Right cardiac atrium (tissue), 5 donors: ENCODE measurements around the gene KIFC1. TPM values are rescaled to one million over a fixed set of nuclear protein-coding genes. Genes with fewer than 3 reads are reported as not detected.
"Not testable (repeated sequence)": the region's sequence is repeated elsewhere in the genome, so short reads cannot be mapped to it uniquely, and the experiment has no call there.

Experiments used
- ATAC-seq, 2 donors: fragments of 200-7000 bp; cut with Tn5 transposase; one replicate each; pipeline versions ENCODE4 v1.8.0 to v1.9.1; 2020; ENCODE audit warnings: moderate library complexity in 2 of 2, mild to moderate bottlenecking in 1 of 2
- DNase-seq, 3 donors: peaks; one replicate each; pipeline ENCODE4 v3.0.0-alpha.2; 2020
- H3K27ac ChIP-seq: one replicate; pipeline ENCODE4 v1.5.1; 2013; ENCODE audit warnings: mild to moderate bottlenecking, low read length, control low read depth, moderate library complexity
- H3K27me3 ChIP-seq: one replicate; pipeline ENCODE4 v1.6.1; 2013; ENCODE audit not compliant: control insufficient read depth, insufficient read depth
- H3K4me1 ChIP-seq: one replicate; pipeline ENCODE4 v1.6.1; 2013; ENCODE audit warnings: low read length; ENCODE audit not compliant: control insufficient read depth, insufficient read depth
- H3K4me3 ChIP-seq: one replicate; pipeline ENCODE4 v1.5.1; 2013; ENCODE audit warnings: low read length, control low read depth
- H3K9me3 ChIP-seq: one replicate; pipeline ENCODE4 v1.6.1; 2013; ENCODE audit warnings: low read length; ENCODE audit not compliant: control insufficient read depth
- WGBS: extraction: QIAGEN DNeasy Blood & Tissue Kit; methylation state at CpG from one replicate; pipeline ENCODE4 v1.1.7; 2013; 5-methylcytosine and 5-hydroxymethylcytosine counted together
- intact Hi-C, 4 donors: fragments of 100-400 bp; cut with DNase I; formaldehyde crosslinking; loops; one replicate each; pipeline versions ENCODE4 v1.11.0 to v1.14.0; 2022 to 2023
- polyA plus RNA-seq: library from polyadenylated mRNA; stranded (reverse); fragments of 200-250 nt; gene quantifications from one replicate; pipeline ENCODE4 v1.2.3, GENCODE V29; 2013
- total RNA-seq, 4 donors: library from RNA; stranded (reverse); fragmentation: NEBNext Ultra II Directional; extraction: Animal tissue kit (Norgen Biotek cat#: 25700); gene quantifications; one replicate each; pipeline ENCODE4 v1.2.1, GENCODE V29; 2021
- donor health status: healthy with polysubstance abuse.
- donor health status: DM: no; HTN: yes; CAD: no.
- donor health status: DM: no; HTN: no; CAD: no.
- donor health status: DM: no; HTN: yes; CAD: no; lungs with severe emphysema.
- donor health status: DM: yes; HTN: yes; CAD: no.

KIFC1 gene
- total and polyA plus RNA-seq, 5 donors, result 0.16 to 1.2 (median 0.88) TPM; not detected in 1

DNA sequence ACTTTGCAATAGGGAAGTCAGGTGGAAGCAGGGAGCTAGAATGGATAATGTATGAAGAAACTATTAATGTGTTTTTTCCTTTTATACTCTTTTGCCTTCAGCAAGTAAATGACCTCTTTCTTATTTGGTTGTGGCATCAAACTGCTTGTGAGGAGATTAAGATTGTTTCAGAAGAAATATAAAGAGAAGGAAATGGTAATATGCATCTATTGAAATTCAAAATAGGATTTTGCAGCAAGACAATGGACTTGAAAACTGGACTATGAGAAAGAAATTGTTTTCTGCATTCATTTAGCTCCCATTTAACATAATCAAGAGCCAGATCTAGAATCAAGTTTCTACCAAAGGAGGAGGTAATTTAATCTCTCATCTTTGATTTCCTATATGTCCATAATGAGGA lies 32.3 kb upstream of the KIFC1 start:
- DNase-seq (no peak), ATAC-seq (no peak)
- H3K4me1 ChIP-seq, result no peaks in the 10 kb centered on the region
- no peak overlapping the region for H3K27ac ChIP-seq
- intact Hi-C loops, result no loop called here
- H3K27me3 ChIP-seq, result no peaks in the 10 kb centered on the region
- no peaks in the 10 kb centered on the region for H3K9me3 ChIP-seq
- H3K4me3 ChIP-seq, result no peak overlapping the region

DNA sequence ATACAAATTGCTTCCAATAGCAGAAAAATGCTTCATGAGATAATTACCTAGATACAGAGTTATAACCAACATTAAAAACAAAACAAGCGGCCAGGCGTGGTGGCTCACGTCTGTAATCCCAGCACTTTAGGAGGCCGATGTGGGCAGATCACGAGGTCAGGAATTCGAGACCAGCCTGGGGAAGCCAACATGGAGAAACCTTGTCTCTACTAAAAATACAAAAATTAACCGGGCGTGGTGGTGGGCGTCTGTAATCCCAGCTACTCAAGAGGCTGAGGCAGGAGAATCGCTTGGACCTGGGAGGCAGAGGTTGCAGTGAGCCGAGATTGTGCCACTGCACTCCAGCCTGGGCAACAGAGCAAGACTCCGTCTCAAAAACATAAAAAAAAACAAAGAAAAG lies 28.1 kb upstream of the KIFC1 start:
- intact Hi-C loops, result not testable (repeated sequence)

DNA sequence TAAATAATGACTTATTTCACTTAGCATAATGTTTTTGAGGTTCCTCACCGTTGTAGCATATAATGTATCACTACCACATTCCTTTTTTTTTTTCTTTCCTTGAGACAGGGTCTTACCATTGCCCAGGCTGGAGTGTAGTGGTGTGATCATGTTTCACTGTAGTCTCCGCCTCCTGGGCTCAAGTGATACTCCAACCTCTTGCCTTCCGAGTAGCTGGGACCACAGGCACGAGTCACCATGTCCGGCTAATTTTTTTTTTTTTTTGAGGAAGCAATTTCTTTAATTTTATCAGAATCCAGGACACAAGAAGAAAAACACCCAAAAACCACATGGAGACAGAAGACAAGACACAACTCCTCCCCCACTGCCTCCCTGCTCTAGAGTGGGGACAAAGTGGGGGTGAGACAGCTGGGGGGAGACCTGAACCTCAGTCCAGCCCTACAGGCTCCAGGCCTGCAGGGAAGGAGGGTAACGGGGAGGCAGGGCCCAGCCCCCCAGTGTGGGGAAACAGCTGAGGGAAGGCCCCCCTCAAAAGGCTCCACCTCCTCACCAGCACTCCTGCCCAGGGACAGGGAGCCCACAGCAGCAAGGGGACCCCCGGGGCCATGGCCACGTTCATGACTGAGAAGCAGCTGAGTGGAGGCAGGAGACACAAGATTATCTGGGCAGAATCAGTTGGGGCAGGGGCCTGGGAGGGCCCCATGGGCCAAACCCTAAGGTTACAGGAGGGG lies 27.0 kb upstream of the KIFC1 start:
- ATAC-seq, result peak; percentile 25 to 44
- WGBS, result 25% methylated on average over 7 of the region's 8 CpGs
- H3K27ac ChIP-seq, H3K27me3 ChIP-seq, H3K4me1 ChIP-seq, H3K9me3 ChIP-seq, intact Hi-C loops, DNase-seq, H3K4me3 ChIP-seq: not testable (repeated sequence)

More for the DNA sequence above, 28.1 kb upstream of the KIFC1 start:
- H3K27ac ChIP-seq, H3K27me3 ChIP-seq, H3K9me3 ChIP-seq, H3K4me1 ChIP-seq, ATAC-seq, DNase-seq, H3K4me3 ChIP-seq: not testable (repeated sequence)
- WGBS, result 79% methylated on average over 12 of the region's 12 CpGs

DNA sequence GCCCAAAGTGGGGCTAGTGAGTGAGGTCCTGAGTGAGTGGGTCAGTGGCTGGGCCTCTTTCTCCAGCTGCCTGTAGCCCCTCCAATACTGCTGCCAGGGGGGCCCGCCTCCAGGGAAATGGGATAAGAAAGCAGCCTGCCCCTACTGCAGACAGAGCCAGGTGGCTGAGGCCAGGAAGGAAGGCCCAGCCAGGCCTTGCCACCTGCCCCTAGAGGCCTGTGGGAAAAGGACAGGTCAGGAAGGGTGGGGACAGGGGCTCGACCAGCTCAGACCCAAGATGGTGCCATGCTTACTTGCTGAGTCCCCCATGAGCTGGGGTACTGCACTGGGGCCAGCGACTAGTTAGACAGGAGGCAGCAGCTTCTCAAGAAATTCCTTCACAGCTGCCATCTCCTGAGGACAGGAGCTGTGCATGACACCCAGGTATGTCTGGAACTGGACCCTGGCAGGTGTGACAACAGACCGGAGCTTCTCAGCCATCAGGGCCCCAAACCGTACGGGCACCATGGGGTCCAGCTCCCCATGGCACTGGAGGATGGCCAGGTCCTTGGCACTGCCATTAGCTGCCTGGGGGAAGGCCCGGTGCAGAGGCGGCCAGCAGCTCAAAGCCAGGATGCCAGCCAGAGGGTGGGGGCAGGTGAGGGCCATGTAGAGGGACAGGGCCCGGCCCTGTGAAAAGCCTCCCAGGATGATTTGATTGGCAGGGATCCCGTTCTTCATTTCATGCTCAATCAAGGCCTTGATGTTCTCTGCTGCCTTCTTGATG lies 26.2 kb upstream of the KIFC1 start:
- intact Hi-C loops, DNase-seq, H3K4me3 ChIP-seq, H3K27ac ChIP-seq, H3K4me1 ChIP-seq, H3K9me3 ChIP-seq, H3K27me3 ChIP-seq: not testable (repeated sequence)
- ATAC-seq, result peak in 1 of 2 donors; percentile 30
- 85% methylated on average over 10 of the region's 10 CpGs for WGBS

DNA sequence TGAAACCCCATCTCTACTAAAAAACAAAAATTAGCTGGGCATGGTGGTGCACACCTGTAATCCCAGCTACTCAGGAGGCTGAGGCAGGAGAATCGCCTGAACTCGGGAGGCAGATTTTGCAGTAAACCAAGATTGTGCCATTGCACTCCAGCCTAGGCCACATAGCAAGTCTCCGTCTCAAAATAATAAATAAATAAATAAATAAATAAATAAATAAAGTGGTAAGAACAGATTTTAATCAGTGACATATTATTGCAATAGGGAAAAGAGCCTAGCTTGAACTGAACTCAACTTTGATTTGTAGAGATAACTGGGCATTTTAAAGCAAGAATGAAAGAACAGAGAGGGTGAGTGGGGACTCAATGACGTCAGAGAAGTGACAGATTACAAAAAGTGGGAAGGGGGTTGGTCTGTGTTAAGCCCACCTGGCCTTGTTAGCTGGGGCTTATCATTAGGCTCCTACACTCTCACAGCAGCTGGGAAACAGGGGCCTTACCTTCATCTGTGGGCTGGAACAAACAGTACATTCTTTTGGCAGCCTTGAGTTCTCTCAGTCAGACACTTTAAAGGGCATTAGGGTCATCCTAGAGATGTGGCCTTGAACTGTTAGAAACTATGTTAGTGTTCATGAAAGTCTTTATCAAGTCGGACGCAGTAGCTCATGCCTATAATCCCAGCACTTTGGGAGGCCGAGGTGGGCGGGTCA lies 24.5 kb upstream of the KIFC1 start:
- intact Hi-C loops, result no loop called here
- ATAC-seq, result no peak
- WGBS, result 81% methylated on average over 8 of the region's 8 CpGs
- no peak for DNase-seq
- no peaks in the 10 kb centered on the region for H3K27me3 ChIP-seq
- no peak overlapping the region for H3K27ac ChIP-seq
- no peaks in the 10 kb centered on the region for H3K9me3 ChIP-seq
- no peaks in the 10 kb centered on the region for H3K4me1 ChIP-seq
- H3K4me3 ChIP-seq, result no peak overlapping the region

DNA sequence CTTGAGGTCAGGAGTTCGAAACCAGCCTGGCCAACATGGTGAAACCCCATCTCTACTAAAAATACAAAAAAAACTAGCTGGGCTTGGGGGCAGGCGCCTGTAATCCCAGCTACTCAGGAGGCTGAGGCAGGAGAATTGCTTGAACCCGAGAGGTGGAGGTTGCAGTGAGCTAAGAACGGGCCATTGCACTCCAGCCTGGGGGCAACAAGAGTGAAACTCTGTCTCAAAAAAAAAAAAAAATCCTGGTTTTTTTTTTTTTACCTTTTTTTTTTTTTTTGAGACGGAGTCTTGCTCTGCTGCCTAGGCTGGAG lies 24.0 kb upstream of the KIFC1 start:
- H3K27me3 ChIP-seq, H3K9me3 ChIP-seq, H3K4me3 ChIP-seq, ATAC-seq, DNase-seq, H3K27ac ChIP-seq, H3K4me1 ChIP-seq, intact Hi-C loops: not testable (repeated sequence)
- 81% methylated on average over 5 of the region's 5 CpGs for WGBS

DNA sequence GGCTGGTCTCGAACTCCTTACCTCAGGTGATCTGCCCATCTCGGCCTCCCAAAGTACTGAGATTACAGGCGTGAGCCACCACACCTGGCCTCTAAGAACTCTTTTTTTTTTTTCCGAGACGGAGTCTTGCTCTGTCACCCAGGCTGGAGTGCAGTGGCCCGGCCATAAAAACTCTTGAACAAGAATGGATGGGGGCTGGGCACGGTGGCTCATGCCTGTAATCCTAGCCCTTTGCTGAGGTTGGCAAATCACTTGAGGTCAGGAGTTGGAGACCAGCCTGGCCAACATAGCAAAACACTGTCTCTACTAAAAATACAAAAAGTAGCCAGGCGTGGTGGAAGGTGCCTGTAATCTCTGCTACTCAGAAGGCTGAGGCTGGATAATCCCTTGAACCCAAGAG lies 19.7 kb upstream of the KIFC1 start:
- H3K27me3 ChIP-seq, ATAC-seq, intact Hi-C loops, H3K4me1 ChIP-seq, H3K27ac ChIP-seq, H3K4me3 ChIP-seq, H3K9me3 ChIP-seq, DNase-seq: not testable (repeated sequence)
- WGBS, result 91% methylated on average over 8 of the region's 8 CpGs

DNA sequence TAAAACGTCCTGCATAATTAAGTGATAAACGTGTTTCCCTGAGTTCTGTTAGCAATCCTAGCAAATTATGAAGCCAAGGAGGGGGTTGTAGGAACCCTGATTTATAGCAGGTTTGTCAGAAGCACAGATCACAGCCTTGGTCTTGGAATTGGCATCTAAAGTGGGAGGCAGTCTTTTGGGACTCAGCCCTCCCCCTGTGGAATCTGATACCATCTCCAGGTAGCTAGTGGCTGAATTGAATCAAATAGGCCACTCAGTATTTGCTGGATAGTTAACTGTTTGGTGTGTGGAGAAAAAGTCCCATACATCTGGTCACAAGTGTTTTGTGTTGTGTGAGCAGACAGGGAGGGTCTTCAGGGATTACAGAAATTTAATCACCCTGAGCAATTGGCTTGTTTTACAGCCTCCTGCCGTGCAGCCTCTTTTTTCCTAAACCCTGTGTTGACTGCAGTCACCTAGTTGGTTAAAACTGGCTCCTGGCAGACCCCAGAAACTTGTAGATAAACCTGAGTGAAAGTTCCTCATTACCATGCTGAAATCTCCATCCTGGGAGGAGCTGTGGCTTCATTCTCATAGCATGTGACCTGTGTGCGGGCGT lies 19.0 kb upstream of the KIFC1 start:
- ATAC-seq (no peak), DNase-seq (no peak)
- H3K9me3 ChIP-seq, result no peaks in the 10 kb centered on the region
- H3K27ac ChIP-seq, result no peak overlapping the region
- WGBS, result 46% methylated on average over 5 of the region's 5 CpGs
- no peak overlapping the region for H3K4me3 ChIP-seq
- no peaks in the 10 kb centered on the region for H3K4me1 ChIP-seq
- intact Hi-C loops, result no loop called here
- no peaks in the 10 kb centered on the region for H3K27me3 ChIP-seq

DNA sequence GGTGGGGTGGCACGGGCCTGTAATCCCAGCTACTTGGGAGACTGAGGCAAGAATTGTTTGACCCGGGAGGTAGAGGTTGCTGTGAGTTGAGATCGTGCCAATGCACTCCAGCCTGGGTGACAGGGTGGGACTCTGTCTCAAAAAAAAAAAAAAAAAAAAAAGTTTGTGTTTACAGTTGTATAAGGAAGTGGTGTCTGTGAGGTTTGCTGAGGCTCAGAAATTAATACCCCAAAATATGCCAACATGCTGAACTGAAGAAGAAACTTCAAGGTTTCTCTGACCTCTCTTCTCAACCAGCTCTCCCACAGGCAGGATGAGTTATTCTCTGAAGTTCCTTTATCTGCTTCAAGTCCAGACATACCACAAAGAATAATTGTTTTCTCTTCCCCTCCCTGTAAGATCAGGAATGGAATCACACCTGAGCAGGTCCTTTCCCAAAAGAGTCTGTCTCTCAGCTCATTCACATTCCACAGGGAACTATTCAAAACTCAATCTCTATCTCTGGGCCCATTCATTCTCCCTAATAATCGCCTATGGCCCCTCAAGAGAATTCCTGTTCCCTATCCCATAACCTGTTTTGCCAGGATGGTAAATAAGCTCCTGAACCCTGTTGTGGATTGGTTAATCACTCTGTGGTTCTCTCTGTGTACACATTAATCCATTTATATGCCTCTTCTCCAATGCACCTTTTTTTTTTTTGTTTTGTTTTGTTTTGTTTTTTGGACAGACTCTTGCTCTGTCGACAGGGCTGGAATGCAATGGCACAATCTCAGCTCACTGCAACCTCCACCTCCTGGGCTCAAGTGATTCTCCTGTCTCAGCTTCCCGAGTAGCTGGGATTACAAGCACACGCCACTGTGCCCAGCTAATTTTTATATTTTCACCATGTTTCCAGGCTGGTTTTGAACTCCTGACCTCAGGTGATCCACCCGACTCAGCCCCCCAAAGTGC lies 17.4 kb upstream of the KIFC1 start:
- 63% methylated on average over 8 of the region's 8 CpGs for WGBS
- DNase-seq (no peak), ATAC-seq (no peak)
- Histone ChIP-seq H3K27ac (no peak overlapping the region), H3K4me1 (no peaks in the 10 kb centered on the region), H3K4me3 (no peak overlapping the region), H3K27me3 (no peaks in the 10 kb centered on the region), H3K9me3 (no peaks in the 10 kb centered on the region)
- intact Hi-C loops, result no loop called here

DNA sequence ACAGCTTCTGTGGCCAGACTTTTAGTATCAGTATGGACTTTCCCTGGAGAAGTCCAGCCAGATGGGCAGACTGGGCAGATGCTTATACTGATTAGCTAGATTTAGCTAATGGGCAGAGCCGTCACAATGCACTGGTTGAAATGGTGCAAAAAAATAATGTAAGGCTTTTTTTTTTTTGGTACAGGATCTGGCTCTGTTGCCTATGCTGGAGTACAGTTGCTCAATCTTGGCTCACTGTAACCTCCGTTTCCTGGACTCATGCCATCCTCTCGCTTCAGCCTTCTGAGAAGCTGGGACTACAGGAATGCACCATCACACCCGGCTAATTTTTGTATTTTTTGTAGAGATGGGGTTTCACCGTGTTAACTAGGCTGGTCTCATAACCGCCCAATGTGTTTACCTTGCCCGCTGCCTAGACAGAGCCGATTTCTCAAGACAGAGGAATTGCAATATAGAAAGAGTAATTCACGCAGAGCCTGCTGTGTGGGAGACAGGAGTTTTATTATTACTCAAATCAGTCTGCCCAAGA lies 16.4 kb upstream of the KIFC1 start:
- H3K27me3 ChIP-seq, result no peaks in the 10 kb centered on the region
- WGBS, result 19% methylated on average over 9 of the region's 9 CpGs
- DNase-seq (peak; percentile 76 to 86 (median 78)), ATAC-seq (peak; percentile 93 to 94)
- H3K4me1 ChIP-seq, result no peaks in the 10 kb centered on the region
- H3K27ac ChIP-seq, result peak overlapping the region; percentile 58
- no peak overlapping the region for H3K4me3 ChIP-seq
- no peaks in the 10 kb centered on the region for H3K9me3 ChIP-seq
- intact Hi-C loops, result no loop called here
